Right ventricle myocardium inferior (tissue), 1 donor: ENCODE results near the gene RASIP1. TPM values are rescaled to one million over a fixed set of nuclear protein-coding genes. Genes with fewer than 3 reads are reported as not detected.

ENCODE experiments used
- ATAC-seq: fragments of 200-7000 bp; cut with Tn5 transposase; one replicate; pipeline ENCODE4 v1.9.1; 2020; ENCODE audit warnings: mild to moderate bottlenecking, moderate library complexity
- DNase-seq: peaks from one replicate; pipeline ENCODE4 v3.0.0; 2021; ENCODE audit errors: missing footprints
- intact Hi-C: fragments of 100-400 bp; cut with DNase I; formaldehyde crosslinking; loops from one replicate; pipeline ENCODE4 v1.11.0; 2022
- total RNA-seq: library from RNA; stranded (reverse); fragmentation: NEBNext Ultra II Directional; extraction: Animal tissue kit (Norgen Biotek cat#: 25700); gene quantifications from one replicate; pipeline ENCODE4 v1.2.1, GENCODE V29; 2021
- donor health status: DM: no; HTN: yes; CAD: no; lungs with severe emphysema.

The RASIP1 gene
- total RNA-seq, 1 donor from 2014 or later = 15.3 TPM

DNA sequence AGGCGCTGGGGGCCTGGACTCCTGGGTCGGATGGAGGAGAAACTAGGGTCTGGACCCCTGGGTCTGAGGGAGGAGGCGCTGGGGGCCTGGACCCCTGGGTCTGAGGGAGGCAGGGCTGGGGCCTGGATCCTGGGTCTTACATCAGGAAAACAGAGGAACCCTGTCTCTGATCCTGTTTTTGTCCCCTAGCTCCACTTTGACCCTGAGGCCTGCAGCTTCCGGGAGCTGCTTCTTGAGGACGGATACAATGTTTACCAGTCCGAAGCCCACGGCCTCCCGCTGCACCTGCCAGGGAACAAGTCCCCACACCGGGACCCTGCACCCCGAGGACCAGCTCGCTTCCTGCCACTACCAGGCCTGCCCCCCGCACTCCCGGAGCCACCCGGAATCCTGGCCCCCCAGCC is 17.3 kb upstream of the RASIP1 start:
- intact Hi-C loops = no loop called here
- no peak for ATAC-seq
- no peak for DNase-seq

DNA sequence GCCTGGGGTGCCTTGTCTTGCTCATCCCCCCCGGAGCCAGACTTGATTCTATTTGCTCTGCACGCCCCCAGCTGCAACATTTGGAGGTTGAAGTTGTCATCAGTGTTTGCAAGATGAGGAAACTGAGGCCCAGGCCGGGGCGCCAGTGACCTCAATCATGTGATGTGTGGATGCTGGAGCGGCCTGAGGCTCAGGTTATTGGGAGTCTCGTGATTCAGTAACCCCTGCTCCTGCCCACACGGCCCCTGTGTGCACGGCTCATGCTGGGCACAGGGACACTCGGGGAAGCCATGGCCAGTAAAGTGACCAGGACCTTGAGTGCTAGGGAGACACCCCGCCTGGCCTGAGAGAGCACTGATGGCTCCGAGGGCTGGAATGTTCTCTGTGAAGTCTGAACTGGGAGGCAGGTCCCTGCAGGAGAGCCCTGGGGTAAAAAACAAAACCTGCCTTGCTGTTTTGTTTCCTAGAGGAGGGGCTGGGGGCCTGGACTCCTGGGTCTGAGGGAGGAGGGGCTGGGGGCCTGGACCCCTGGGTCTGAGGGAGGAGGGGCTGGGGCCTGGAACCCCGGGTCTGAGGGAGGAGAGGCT is 16.8 kb upstream of the RASIP1 start:
- no peak for ATAC-seq
- DNase-seq = no peak
- intact Hi-C loops = no loop called here

DNA sequence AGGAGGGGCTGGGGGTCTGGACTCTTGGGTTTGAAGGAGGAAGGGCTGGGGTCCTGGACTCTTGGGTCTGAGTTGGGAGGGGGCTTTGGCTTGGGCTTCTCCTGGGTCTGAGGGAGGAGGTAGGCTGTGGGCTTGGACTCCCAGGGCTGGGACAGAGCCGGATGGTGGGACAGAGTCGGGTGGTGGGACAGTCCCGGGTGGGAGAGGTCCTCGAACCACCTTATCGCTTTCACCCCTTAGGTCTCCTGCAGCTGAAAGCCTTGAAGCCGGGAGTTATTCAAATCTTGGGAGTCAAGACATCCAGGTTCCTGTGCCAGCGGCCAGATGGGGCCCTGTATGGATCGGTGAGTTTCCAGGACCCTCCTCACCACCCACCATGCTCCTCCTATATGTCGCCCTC is 16.3 kb upstream of the RASIP1 start:
- no peak for DNase-seq
- no peak for ATAC-seq
- intact Hi-C loops = no loop called here

DNA sequence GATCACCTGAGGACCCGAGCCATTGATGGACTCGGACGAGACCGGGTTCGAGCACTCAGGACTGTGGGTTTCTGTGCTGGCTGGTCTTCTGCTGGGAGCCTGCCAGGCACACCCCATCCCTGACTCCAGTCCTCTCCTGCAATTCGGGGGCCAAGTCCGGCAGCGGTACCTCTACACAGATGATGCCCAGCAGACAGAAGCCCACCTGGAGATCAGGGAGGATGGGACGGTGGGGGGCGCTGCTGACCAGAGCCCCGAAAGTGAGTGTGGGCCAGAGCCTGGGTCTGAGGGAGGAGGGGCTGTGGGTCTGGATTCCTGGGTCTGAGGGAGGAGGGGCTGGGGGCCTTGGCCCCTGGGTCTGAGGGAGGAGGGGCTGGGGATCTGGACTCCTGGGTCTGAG is 15.8 kb upstream of the RASIP1 start:
- ATAC-seq = no peak

DNA sequence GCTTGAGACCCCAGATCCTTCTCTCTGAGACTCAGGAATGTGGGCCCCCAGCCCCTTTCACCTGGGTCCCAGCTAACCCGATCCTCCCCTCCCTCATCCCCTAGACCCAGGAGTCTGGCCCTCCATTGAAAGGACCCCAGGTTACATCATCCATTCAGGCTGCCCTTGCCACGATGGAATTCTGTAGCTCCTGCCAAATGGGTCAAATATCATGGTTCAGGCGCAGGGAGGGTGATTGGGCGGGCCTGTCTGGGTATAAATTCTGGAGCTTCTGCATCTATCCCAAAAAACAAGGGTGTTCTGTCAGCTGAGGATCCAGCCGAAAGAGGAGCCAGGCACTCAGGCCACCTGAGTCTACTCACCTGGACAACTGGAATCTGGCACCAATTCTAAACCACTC is 15.4 kb upstream of the RASIP1 start:
- DNase-seq (no peak), ATAC-seq (no peak)
- intact Hi-C loops = no loop called here

More for the DNA sequence above, 15.8 kb upstream of the RASIP1 start:
- intact Hi-C loops = no loop called here
- no peak for DNase-seq

DNA sequence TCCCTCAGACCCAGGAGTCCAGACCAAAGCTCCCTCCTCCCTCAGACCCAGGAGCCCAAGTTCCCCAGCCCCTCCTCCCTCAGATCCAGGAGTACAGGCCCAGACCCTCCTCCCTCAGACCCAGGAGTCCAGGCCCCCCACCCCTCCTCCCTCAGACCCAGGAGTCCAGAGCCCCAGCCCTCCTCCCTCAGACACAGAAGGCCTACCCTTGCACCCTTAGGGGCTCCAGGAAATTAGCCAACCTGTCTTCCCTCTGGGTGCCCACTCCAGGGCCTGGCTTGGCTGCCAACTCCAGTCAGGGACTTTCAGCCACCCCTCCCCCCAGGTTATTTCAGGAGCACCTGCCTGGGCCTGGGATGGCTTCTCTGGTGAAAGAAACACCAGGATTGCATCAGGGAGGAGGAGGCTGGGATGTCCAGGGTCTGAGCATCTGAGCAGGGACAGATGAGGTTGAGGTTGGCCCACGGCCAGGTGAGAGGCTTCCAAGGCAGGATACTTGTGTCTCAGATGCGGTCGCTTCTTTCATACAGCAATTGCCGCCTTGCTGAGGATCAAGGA is 14.8 kb upstream of the RASIP1 start, which contains the start of gene FGF21:
Gene FGF21, plus strand, starts transcription at position 441 of the 558 bp plus-strand sequence. CDS start 713 bp downstream, outside the sequence.
- intact Hi-C loops = no loop called here
- no peak for ATAC-seq
- DNase-seq = no peak

DNA sequence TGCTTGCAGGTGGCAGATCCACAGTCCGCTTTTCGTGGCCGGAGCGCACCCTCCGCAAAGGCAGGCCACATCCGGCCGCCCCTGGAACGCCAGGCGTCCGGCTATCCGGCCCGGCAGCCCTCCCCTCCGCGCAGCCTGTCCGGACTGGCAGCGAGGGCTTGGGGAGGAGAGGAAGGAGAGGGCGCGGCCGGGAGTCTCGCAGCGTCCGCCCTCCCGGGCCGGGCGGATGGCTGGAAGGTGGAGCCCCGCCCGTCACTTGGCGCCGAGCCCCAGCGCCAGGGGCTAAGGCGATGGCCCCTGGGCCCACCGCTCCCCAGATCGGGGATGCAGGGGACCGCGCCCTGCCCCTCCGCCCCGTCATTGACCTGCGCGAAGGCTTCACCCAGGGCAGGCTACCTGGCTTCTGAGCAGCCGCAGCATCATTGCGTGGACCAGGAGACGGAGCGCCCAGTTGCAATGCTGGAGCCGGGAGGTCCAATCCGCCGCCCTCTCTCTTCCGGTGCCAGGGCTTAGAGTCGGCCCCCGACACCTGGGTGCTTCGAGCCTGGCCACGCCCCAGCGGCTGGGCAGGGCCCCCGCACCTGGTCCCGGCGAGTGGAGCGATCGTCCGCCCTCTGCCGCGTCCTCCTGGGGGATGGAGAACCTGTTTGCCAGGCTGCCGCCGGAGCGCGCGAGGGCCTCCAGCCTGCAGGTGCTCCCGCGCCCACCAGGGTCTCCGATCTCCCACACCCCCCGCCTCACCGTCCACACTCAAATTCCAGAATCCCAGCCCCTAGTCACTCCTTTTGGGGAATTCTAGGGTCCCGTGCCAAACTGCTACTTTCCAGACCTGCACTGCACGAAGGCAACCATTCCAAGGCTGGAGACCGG is 12.3 kb upstream of the RASIP1 start, which contains the start of gene FUT1:
Gene FUT1, minus strand, starts transcription at position 146 of the 870 bp plus-strand sequence. CDS start 1,360 bp downstream, outside the sequence.
- ATAC-seq = peak; percentile 80
- intact Hi-C loops = loop anchor here (2.0 kb wide), 1 partner anchor 30 kb away; no protein-coding TSS in a partner anchor

DNA sequence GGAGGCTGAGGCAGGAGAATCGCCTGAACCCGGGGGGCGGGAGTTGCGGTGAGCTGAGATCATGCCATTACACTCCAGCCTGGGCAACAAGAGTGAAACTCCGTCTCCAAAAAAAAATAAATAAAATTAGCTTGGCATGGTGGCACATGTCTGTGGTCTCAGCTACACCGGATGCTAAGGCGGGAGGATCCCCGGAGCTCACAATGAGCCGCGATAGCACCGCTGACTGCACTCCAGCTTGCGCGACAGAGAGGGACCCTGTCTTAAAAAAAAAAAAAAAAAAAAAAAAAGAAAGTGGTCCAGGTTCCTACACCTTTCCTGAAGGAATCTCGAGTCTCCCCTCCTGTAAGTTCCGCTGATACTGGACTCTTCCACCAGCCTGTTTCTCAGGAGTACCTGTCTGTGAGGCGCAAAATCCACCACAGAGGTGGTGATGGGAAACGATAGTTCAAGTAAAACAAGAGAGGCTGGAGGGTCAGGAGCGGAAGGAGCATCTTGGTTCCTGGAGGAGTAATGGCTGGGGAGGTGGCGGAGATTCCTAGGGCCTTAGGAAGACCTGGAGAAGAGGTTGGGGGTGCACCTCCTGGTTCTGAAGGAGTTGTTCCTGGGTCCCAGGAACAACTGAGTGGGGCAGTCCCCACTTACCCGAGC is 11.6 kb upstream of the RASIP1 start:
- ATAC-seq = no peak
- intact Hi-C loops = loop anchor here (2.0 kb wide), 1 partner anchor 31 kb away; no protein-coding TSS in a partner anchor
- no peak for DNase-seq

More for the DNA sequence above, 12.3 kb upstream of the RASIP1 start, which contains the start of gene FUT1:
- DNase-seq = peak; percentile 77

DNA sequence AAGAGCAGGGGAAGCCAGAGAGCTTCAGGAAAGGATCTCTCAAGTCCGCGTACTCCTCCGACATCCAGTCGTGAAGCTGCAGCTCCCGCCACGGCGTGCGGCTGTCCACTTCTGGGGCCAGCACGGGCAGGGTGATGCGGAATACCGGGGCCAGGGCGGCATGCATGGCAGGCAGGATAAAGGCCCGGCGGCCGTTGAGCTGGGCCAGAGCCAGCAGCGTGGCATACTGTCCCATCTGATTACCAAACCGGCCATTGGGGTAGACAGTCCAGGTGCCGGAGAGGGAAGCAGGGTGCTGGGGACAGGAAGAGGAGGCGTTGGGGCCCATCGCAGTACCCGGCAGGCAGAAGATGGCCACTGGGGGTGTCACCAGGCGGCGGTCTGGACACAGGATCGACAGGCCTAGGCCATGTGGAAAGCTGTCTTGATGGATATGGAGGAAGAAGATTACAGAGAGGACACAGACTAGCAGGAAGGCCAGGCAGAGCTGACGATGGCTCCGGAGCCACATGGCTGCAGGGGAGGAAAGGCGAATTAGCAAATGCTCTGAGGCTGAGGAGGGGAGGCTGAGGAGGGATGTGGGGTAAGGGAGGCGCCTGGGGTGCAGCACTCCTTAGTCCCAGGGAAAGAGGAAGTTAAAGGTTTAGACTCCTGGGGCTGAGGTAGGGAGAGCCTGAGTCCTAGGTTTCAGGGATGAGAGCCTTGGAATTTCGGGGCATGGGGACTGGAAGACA is 10.5 kb upstream of the RASIP1 start:
- DNase-seq = no peak

DNA sequence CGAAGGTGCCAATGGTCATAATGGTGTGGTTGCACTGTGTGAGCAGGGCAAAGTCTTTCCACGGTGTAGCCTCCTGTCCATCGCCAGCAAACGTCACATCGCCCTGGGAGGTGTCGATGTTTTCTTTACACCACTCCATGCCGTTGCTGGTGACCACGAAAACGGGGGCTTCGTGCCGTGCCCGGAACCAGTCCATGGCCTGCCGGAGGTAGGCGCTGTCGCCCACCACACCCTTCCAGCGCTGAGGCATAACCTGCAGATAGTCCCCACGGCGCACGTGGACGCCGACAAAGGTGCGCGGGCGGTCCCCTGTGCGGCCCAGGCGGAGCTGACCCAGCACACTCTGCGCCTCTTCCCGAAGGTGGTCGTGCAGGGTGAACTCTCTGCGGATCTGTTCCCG is 9.9 kb upstream of the RASIP1 start:
- ATAC-seq (no peak), DNase-seq (no peak)
- intact Hi-C loops = no loop called here

More for the DNA sequence above, 10.5 kb upstream of the RASIP1 start:
- intact Hi-C loops = no loop called here
- no peak for ATAC-seq

- intact Hi-C loops = no loop called here
- ATAC-seq (no peak), DNase-seq (no peak)
These were observed 9.3 kb upstream of the RASIP1 start for GRCh38 chr19:48749571-48750198.

GRCh38 chr19:48746738-48747575 is 6.5 kb upstream of the RASIP1 start, which contains the start of gene IZUMO1:
TSS of gene IZUMO1 (minus strand) at chr19:48746909. CDS start at chr19:48745859, 1,050 bp downstream.
- DNase-seq = peak; percentile 88
- intact Hi-C loops = no loop called here
- peak; percentile 78 for ATAC-seq

DNA sequence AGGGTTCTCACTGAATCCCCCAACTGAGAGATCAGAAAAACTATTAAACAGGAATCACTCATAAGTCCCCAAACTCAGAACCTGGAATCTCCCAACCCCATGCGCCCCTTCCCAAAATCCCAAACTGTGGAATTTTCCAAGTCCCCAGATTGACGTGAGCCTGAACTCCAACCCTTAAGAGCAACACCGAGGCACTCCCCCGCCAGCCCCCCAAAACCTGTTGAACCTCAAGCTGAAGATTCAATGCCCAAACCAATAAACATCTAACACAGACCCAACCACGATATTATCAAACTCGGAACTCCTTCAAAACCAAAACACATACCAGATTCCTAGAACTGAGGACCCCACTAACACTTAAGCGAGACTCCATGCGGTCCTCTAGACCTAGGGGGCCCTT is 5.7 kb upstream of the RASIP1 start:
- intact Hi-C loops = no loop called here
- no peak for ATAC-seq
- DNase-seq = no peak

DNA sequence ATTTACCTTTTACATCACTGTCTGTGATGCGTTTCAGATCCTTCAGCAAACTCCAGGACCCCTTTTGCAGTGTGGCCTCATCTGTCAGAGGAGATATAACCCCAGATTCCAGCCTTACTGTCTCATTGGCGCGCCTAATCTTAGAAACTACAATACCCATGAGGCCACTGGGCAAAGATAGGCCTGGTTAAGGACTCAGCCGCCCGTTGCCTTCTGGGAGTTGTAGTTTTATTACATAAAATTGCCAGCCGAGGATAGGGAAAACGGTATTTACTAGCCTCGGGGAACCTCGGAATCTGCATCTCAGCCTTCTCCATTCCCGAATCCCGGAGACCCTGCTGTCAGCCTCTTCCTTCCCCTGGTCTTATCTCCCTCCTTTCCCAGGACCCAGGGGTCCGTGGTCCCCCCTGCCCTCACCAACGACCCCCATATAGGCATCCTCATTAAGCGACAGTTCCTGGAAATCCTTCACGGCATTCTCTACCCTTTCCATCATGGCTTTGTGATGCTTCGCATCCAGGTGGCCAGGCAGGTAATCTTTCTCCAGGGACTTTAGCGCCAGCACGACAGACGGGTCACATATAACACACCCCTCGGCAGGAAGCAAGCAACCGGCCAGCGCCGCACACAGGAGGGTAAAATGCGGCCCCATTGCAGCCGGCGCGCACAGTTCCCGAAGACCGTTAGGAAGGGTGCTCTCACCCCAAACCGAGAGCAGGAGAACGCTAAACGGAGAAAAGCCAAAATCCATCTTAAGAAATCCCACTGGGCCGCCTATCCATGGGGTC is 5.0 kb upstream of the RASIP1 start:
- intact Hi-C loops = no loop called here
- DNase-seq (no peak), ATAC-seq (peak; percentile 48)

DNA sequence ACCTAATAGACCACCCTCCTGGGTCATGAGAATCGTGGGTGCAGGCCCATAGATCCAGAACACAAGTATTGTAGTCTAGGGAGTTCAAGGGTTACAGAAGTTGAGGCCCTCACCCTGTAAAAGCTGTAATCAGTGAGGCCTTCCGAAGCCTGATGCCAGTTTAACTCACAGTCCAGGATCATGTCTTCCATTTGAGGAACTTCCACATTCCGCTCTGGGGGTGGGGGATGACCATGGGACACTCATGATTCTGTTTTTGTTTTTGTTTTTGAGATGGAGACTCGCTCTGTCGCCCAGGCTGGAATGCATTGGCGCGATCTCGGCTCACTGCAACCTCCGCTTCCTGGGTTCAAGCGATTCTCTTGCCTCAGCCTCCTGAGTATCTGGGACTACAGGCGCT is 1.7 kb upstream of the RASIP1 start:
- intact Hi-C loops = no loop called here
- no peak for ATAC-seq

More for the DNA sequence above, 1.7 kb upstream of the RASIP1 start:
- peak; percentile 17 for DNase-seq
